GM19372 (cell line): ENCODE data around the gene ABAT.

Experiments used
- ATAC-seq: cut with Tn5 transposase; IDR thresholded peaks from one replicate; pipeline ENCODE4 v1.9.1; 2021; ENCODE audit warnings: mild to moderate bottlenecking, low read depth, moderate library complexity; ENCODE audit not compliant: unreplicated experiment

The ABAT gene

GRCh38 chr16:8674413-8675022 is at the start of gene ABAT:
Gene ABAT, plus strand, starts transcription at chr16:8674617. Its CDS starts 61,123 bp downstream, at chr16:8735740.
- peak; percentile 100 for ATAC-seq

GRCh38 chr16:8625491-8626087 is 48.8 kb upstream of the ABAT start:
- no peak for ATAC-seq

DNA sequence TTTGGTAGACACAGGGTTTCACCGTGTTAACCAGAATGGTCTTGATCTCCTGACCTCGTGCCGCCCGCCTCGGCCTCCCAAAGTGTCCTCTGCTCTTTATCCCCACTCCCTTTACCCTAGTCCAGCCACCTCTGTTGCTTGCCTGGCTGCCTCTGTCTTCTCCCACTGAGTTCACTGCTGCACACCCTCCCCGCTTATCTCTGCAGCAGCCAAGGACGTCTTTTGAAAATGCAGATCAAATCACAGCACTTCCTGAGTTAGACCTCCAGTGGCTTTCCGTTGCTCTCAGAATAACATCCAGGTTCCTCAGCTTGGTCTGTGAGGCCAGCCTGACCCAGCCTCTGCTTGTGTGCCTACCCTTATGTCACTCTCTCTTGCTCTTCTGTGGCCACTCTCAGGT is 47.5 kb upstream of the ABAT start:
- ATAC-seq = no peak

- ATAC-seq = no peak
Observed at GRCh38 chr16:8627456-8627855, 47.0 kb upstream of the ABAT start.

GRCh38 chr16:8628981-8629725 is 45.3 kb upstream of the ABAT start:
- ATAC-seq = no peak

DNA sequence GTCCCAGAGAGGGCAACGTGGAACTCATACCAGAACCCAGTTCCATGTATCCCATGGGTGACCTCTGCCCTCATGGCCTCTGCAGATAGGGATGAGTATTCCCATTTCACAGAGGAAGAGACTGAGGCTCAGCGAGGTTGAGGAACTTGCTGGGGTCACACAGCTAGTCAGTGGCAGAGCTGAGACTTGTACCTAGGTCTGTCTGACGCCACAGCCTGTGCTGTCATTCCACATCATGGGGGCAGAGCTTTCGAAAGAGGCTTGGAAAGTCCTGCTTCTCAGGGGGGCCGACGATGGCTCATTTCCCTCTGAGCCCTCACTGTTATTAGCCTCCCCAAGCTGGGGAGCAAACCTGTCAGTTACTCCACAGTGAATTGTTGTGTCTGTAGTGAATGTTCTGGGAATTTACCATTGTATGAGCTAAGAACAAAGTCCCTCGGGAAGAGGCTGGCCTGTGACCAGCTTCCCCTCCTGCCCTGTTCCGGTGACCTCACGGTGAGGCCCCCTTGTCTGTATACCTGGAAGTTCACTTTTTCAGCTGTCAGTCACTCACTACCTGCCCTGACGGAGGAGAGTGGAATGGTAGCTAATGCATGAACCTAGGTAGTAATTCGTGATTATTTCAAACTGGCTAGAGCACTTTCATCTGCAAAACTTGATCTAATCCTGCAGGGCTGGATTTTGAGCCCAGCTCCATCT is 44.0 kb upstream of the ABAT start:
- ATAC-seq = no peak

- no peak for ATAC-seq
Observed at GRCh38 chr16:8631373-8631772, 43.0 kb upstream of the ABAT start.

GRCh38 chr16:8631818-8632465 is 42.5 kb upstream of the ABAT start:
- no peak for ATAC-seq

DNA sequence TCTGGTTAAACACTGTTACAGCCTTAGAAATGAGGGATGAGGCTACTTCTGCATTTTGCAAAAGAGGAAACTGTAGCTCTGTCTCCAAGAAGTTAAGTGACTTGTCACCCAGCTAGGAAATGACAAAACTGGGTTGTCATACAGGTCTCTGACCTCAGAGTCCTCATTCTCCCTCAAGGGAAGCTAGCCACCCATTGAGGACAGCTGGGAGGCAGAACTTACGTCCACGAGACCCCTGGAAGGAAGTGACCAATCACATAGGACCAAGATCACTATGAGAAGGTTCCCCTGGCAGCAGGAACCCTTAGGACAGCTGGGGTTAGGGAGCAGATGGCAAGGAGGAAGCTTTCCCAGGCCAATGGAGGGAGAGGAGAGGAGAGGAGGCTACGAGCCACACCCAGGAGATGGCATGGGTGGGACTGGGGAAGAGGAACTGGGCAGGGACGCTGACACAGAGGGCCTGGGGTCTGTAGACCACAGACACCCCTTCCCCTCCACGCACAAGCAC is 41.7 kb upstream of the ABAT start:
- no peak for ATAC-seq

- no peak for ATAC-seq
Observed at GRCh38 chr16:8634991-8635736, 39.3 kb upstream of the ABAT start.

DNA sequence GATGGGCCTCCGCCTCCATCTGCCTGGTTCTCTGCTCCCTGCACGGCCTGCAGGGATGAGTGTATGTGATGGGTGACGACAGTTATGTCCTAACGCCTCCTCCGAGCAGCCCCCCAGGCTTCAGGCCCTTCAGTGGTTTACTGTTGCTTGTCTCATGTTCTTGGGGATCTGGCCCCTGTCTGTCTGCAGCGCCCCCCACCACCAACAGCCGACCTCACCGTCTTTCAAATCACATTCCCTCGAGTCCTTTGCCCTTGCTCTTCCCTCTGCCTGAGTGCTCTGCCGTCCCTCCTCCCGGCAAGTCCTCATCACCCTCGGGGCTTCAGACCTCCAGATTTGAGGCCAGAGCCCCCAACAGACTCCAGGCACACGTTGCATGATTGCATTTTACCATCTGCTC is 34.7 kb upstream of the ABAT start:
- ATAC-seq = no peak

GRCh38 chr16:8641671-8642070 is 32.7 kb upstream of the ABAT start:
- ATAC-seq = no peak

- no peak for ATAC-seq
Observed at GRCh38 chr16:8642146-8642545, 32.3 kb upstream of the ABAT start.

DNA sequence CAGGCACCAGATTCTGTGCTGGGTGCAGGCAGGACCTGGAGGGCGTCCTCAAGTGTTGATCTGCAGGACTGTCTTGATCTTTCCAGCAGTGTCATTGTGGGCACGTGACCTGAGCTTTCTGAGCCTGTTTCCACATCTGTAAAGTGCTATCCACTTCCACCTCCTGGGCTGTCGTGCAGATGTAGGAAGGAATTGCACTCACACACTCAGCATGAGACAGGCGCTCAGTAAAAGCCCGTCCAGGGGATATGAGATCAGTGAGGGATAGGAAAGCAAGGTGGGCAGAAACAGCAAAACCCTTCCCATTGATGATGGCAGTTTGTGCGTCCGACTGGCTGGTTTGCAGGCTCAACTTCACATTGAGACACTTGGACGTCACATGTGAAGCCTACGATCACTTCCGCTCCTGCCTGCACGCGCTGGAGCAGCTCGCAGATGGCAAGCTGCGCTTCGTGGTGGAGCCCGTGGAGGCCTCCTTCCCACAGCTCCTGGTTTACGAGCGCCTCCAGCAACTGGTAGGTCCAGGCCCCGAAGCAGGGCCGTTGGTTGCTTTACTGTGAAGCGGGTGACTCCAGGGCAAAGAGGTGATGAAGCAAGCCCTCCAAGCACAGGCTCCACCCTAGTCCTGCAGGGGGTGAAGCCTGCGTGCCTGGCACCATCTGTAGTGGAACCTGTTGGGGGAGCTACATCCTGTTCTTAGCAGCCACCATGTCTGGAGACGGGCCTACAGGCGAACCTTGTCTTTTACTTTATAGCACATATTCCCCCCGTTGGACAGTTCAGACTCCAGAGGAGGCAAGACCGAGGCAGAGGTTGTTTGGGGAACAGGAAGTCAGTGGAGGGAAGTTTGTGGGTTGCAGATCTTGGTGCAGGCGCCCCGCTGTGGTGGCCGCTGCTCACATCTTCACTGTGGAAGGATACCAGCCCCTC is 29.9 kb upstream of the ABAT start:
- ATAC-seq = no peak

DNA sequence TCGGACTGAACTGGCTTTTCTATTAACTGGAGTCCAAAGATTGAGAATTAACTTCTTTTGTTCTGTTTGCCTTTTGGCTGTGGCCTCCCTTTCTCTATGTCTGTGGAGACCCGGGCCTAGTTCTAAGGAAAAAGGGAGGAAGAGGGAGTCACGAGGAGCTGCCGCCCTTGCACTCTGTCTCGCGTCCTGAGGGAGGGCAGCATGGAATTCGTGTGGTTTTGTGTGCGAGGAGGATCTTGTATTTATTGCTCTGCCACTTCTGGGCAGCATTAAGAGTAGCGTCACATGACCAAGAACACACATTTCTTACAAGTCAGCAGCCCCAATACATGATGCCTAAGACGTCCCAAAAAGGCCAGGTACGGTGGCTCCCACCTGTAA is 29.3 kb upstream of the ABAT start:
- ATAC-seq = no peak

GRCh38 chr16:8645831-8646230 is 28.6 kb upstream of the ABAT start:
- ATAC-seq = no peak

GRCh38 chr16:8646326-8647053 is 27.9 kb upstream of the ABAT start:
- no peak for ATAC-seq

GRCh38 chr16:8647721-8648318 is 26.6 kb upstream of the ABAT start:
- ATAC-seq = no peak
